VCaP (cell line): ENCODE results near the gene WDR88.

Experiments
- H3K27ac ChIP-seq: fragments of 450-650 bp; 2 replicates; pipeline ENCODE4 v1.5.1; 2017
- CTCF ChIP-seq: fragments of 450-650 bp; conservative IDR thresholded peaks from 2 replicates; pipeline ENCODE4 v1.5.1; 2017; ENCODE audit warnings: mild to moderate bottlenecking, moderate library complexity

WDR88 gene

GRCh38 chr19:33096005-33096404 lies 35.9 kb upstream of the WDR88 start:
- TF ChIP-seq CTCF = no peak
- H3K27ac ChIP-seq = no peak overlapping the region

- H3K27ac ChIP-seq = no peak overlapping the region
- no peak for TF ChIP-seq CTCF
Observed at GRCh38 chr19:33098055-33098534, 33.8 kb upstream of the WDR88 start.

GRCh38 chr19:33100894-33101644 lies 30.8 kb upstream of the WDR88 start:
- H3K27ac ChIP-seq = no peak overlapping the region
- no peak for TF ChIP-seq CTCF

- TF ChIP-seq CTCF = no peak
- no peak overlapping the region for H3K27ac ChIP-seq
Observed at GRCh38 chr19:33102893-33103292, 29.0 kb upstream of the WDR88 start.

GRCh38 chr19:33108161-33108560 lies 23.8 kb upstream of the WDR88 start:
- no peak for TF ChIP-seq CTCF
- H3K27ac ChIP-seq = no peak overlapping the region

GRCh38 chr19:33110137-33110910 lies 21.6 kb upstream of the WDR88 start:
- H3K27ac ChIP-seq = no peak overlapping the region

More at GRCh38 chr19:33110137-33110910, 21.6 kb upstream of the WDR88 start:
- no peak for TF ChIP-seq CTCF
